Measurements from ENCODE around the gene SLC25A24.

Gene SLC25A24

GRCh38 chr1:108085628-108086027 is 114.5 kb downstream of the SLC25A24 start:
- DNase-seq = no peak

DNA sequence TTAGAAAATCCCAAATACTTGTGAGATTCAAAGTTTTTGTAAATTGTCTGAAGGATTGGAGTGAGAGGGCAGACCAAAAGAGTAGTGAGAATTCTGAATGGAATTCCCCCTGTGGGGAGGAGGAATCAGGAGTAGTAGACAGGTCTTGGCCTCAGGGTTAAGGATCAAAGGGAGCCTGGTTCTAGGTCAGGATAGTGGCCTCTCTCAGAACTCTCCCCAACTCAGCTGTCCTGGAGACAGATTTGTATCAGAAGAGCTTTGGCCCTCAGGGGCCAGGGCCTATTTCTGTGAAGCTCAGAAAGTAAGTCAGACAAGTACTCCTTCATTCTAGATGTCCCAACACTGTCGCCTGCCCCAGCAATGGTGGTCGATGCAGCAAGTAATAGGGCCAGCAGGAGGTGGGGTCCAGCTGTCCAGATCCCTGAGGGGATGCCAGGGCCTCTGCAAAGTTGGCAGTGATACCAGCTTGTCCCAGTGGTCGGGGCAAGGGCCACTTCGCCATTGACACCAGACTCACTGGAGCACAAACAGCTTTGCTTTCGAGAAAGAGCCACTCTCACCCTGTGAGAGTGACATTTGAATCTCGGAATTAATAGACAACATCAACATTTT is 115.2 kb downstream of the SLC25A24 start:
- DNase-seq = no peak
